Measurements from ENCODE around the gene GORAB.

DNA sequence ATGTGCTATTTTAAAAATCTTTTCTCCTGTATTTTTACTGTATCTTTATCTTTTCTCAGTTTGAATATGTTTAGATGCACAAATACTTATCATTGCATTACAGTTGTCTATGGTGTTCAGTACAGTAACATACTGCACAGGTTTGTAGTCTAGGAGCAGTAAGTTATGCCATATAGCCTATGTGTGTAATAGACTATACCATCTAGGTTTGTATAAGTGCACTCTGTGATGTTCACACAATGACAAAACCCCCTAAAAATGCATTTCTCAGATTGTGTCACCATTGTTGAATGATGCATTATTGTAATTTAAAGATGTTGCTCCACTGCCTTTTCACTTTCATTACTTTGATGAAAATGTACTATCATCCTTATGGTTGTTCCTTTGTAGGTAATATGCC, 67.1 kb downstream of the GORAB start:
- TF ChIP-seq, protein P1, sequence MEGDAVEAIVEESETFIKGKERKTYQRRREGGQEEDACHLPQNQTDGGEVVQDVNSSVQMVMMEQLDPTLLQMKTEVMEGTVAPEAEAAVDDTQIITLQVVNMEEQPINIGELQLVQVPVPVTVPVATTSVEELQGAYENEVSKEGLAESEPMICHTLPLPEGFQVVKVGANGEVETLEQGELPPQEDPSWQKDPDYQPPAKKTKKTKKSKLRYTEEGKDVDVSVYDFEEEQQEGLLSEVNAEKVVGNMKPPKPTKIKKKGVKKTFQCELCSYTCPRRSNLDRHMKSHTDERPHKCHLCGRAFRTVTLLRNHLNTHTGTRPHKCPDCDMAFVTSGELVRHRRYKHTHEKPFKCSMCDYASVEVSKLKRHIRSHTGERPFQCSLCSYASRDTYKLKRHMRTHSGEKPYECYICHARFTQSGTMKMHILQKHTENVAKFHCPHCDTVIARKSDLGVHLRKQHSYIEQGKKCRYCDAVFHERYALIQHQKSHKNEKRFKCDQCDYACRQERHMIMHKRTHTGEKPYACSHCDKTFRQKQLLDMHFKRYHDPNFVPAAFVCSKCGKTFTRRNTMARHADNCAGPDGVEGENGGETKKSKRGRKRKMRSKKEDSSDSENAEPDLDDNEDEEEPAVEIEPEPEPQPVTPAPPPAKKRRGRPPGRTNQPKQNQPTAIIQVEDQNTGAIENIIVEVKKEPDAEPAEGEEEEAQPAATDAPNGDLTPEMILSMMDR (IDR thresholded peaks at IDR 0.05 in 8 of 11, conservative IDR thresholded peaks at IDR 0.05 in 3 of 11): no peak
- TF ChIP-seq POLR2A (IDR thresholded peaks at IDR 0.05) (no peak), POLR2AphosphoS5 (IDR thresholded peaks at IDR 0.05) (no peak)
